Medulla oblongata (tissue), 1 donor: ENCODE data around the gene NOX4.

Experiments
- DNase-seq: peaks from one replicate; pipeline ENCODE4 v3.0.0-alpha.2; 2015; ENCODE audit errors: extremely low spot score

The NOX4 gene

GRCh38 chr11:89490981-89491690 is at the start of gene NOX4:
NOX4 (minus strand) TSS chr11:89491375; CDS start chr11:89491246, 129 bp downstream.
- DNase-seq: peak; percentile 51

GRCh38 chr11:89540826-89541225 is 49.7 kb upstream of the NOX4 start:
- no peak for DNase-seq

- DNase-seq: no peak
Measured at GRCh38 chr11:89537936-89538335, 46.8 kb upstream of the NOX4 start.

GRCh38 chr11:89536926-89537325 is 45.8 kb upstream of the NOX4 start:
- DNase-seq: no peak

GRCh38 chr11:89535221-89535620 is 44.0 kb upstream of the NOX4 start:
- DNase-seq: no peak

GRCh38 chr11:89529626-89530380 is 38.6 kb upstream of the NOX4 start:
- DNase-seq: no peak

- no peak for DNase-seq
Measured at GRCh38 chr11:89521792-89522191, 30.6 kb upstream of the NOX4 start.

GRCh38 chr11:89521294-89521693 is 30.1 kb upstream of the NOX4 start:
- no peak for DNase-seq

- no peak for DNase-seq
Measured at GRCh38 chr11:89516496-89516895, 25.3 kb upstream of the NOX4 start.

- no peak for DNase-seq
Measured at GRCh38 chr11:89508544-89508943, 17.4 kb upstream of the NOX4 start.

GRCh38 chr11:89504270-89504669 is 13.1 kb upstream of the NOX4 start:
- no peak for DNase-seq

- no peak for DNase-seq
Measured at GRCh38 chr11:89503422-89503821, 12.2 kb upstream of the NOX4 start.

GRCh38 chr11:89502301-89502700 is 11.1 kb upstream of the NOX4 start:
- DNase-seq: no peak

- DNase-seq: no peak
Measured at GRCh38 chr11:89500336-89500735, 9.2 kb upstream of the NOX4 start.

- no peak for DNase-seq
Measured at GRCh38 chr11:89498845-89499448, 7.8 kb upstream of the NOX4 start.

GRCh38 chr11:89495951-89496350 is 4.8 kb upstream of the NOX4 start:
- no peak for DNase-seq

GRCh38 chr11:89493431-89493830 is 2.3 kb upstream of the NOX4 start:
- no peak for DNase-seq

GRCh38 chr11:89490602-89490980 is 584 bp downstream of the NOX4 start:
- peak; percentile 8 for DNase-seq

GRCh38 chr11:89489930-89490329 is 1.2 kb downstream of the NOX4 start:
- no peak for DNase-seq

GRCh38 chr11:89487016-89487415 is 4.2 kb downstream of the NOX4 start:
- DNase-seq: no peak

GRCh38 chr11:89484896-89485295 is 6.3 kb downstream of the NOX4 start:
- DNase-seq: no peak

- no peak for DNase-seq
Measured at GRCh38 chr11:89477175-89477574, 14.0 kb downstream of the NOX4 start.

GRCh38 chr11:89463266-89463780 is 27.9 kb downstream of the NOX4 start:
- no peak for DNase-seq
